Limb (tissue), 2 donors: Measurements from ENCODE around the gene IKZF3.

ENCODE experiments used
- DNase-seq, 2 donors: peaks; one replicate each; pipeline ENCODE4 v3.0.0-alpha.2; 2016; ENCODE audit errors: extremely low spot score in 2 of 2

IKZF3 gene

DNA sequence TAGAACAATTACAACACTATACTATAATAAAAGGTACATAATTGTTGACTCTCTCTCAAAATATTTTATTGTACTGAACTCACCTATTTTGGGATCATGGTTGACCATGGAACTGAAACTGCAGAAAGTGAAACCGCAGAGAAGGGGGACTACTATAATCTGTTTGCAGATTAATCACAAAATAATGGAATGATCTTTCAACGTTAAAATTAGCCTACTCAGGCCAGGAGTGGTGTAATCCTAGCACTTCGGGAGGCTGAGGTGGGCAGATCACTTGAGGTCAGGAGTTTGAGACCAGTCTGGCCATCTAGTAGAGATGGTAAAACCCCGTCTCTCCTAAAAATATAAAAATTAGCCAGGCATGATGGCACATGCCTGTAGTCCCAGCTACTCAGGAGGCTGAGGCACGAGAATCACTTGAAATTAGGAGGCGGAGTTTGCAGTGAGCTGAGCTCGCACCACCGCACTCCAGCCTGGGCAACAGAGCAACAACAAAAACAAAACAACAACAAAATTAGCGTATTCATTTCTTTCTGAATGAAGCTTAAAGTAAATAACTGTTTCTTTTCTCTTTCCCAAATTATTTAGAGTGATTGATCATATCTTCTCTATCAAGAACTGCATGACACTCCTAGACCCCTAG lies 45.6 kb downstream of the IKZF3 start:
- DNase-seq: no peak

DNA sequence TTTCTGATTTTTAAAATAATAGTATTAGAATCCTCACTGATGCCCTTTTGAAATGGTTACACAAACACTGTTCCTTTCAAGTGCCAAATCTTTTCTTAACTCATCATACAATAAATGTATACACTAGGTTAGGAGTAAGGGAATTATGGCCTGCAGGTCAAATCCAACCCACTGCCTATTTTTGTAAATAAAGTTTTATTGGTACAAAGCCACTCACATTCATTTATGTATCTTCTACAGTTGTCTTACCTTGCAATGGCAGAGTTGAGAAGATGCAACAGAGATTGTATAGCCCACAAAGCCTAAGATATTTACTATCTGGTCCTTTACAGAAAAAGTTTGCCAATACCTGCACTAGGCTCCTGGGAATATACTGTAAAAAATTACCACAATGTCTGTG lies 47.8 kb downstream of the IKZF3 start:
- DNase-seq: no peak

DNA sequence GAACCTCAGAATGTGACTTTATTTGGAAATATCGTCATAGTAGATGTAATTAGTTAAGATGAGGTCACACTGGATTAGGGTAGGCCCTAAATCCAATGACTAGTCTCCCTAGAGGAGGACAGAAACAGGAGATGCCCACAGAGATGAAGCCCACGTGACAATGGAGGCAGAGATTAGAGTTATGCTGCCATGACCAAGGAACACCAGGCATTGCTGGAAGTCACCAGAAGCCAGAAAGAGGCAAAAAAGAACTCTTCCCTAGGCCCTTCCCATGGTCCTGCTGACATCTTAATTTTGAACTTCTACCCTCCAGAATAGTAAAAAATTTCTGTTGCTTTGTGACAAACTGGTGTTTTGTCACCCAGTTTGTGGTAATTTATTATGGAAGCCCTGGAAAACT lies 49.6 kb downstream of the IKZF3 start:
- no peak for DNase-seq

DNA sequence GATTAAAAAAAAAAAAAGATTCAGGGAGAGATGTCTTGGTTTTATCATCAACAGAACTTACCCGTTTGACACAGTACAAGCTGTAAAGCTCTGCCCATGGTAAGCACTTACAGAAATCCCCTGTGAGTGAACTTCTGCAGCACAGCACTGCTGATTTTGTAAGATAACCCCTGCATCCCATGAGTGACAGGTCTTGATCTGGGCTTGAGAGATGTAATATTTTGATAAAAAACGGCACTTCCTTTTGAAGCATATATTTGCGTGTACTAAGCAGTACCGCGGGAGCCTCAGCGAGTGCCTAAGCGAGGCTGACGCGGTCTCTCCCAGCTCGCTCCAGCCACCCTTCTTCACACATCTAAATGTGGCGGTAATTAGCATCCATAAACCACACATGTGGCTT lies 50.5 kb downstream of the IKZF3 start:
- DNase-seq: no peak

DNA sequence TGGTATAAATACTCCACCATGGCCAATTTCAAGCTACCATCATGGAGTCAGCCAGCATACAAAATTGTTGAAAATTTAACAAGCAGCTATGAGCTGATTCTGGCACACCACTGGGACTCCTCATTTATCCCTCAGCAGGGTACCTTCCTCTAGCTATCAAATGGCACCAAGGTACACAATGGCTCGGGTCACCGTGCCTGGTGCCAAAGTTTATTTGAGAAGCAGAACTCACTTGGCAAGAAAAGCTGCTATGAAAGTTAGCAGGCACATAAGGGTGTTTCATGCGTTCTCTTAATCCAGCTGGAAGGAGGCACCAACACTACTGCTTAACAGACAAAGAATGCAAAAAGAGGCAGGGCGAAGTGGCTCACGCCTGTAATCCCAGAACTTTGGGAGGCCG lies 51.6 kb downstream of the IKZF3 start:
- no peak for DNase-seq

DNA sequence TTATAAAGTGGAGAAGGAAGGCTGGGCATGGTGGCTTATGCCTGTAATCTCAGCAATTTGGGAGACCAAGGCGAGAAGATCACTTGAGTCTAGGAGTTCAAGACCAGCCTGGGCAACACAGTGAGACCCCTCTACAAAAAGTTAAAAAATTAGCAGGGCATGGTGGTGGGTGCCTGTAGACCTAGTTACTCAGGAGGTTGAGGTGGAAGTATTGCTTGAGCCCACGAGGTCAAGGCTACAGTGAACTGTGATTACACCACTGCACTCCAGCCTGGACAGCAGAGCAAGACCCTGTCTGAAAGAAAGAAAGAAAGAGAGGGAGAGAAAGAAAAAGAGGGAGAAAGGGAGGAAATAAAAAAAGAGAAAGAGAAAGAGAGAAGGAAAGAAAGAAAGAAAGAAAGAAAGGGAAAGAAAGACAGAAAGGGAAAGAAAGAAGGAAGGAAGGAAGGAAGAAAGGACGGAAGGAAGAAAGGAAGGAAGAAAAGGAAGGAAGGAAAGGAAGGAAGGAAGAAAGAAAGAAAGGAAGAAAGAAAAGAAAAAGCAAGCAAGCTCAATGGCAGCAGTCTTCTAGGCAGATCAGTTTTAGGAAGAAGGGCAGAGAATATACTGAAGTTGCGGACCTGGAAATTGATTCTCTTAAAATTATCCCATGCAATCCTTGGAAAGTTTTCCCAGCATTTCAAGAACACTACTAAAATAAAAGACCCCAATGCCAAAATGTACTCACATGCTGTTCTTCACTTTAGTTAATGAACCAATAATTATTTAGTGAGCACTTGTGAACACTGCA lies 53.0 kb downstream of the IKZF3 start:
- no peak for DNase-seq

DNA sequence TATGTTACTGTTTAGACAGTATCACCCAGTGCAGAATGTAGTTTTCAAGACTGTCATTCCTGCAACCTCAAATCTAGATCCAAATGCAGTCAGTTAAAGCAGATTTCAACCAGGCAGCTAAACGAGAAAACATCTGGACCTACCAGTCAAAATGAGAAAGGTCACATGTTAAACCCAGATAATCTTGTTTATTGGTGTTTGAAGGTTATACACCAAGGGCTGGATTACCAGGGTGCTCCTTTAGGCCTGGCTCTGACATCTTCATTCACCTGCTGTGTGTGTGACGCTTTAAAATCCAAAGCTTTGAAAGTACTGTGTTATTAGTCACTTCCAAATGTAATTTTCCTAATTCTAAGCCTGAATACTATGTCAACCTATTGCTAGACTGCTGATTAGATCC lies 54.9 kb downstream of the IKZF3 start:
- no peak for DNase-seq

DNA sequence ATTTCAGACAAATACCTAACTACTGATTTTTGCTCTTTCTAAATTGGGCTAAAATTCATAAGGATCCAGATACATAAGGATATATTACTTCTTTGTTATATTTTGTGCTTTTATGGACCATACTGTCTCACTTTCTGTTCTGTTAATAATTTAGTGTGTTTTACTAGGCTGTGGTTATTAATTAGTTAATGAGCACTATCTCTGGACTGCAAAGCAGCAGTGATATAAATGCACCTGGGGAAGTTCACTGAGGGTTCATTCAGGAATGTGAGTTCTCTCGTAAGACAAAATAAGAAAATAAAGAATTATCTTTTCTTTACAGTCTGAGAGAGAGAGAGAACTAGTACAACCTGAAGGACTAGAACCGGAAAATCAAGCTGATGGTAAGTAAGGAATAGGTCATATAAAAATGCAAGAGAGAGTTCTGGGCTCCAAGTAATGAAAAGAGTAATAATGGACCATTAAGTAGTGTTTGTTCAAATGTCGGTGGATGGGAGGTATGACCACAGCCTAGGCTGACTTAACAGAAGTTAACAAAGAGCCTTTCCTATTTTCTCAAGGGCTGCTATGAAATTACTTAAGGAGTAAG lies 55.6 kb downstream of the IKZF3 start:
- DNase-seq: no peak

DNA sequence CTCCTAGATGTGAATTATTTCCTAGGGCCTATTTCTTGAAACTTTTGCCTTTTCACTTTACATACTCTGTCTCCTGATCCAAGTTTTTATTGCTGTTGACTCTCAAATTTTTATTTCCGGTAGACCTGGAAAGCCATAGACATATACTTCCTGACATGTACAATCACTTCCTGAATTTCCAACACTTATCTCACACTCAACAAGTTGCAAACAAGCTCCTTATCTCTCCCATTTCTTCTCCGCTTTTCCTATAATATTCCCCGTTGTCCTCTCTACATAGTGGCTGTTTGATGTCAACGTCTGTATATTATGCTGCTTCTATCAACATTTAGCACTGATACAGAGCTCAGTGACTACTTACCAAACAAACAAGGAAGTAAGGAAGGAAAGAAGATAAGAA lies 59.3 kb downstream of the IKZF3 start:
- DNase-seq: no peak

DNA sequence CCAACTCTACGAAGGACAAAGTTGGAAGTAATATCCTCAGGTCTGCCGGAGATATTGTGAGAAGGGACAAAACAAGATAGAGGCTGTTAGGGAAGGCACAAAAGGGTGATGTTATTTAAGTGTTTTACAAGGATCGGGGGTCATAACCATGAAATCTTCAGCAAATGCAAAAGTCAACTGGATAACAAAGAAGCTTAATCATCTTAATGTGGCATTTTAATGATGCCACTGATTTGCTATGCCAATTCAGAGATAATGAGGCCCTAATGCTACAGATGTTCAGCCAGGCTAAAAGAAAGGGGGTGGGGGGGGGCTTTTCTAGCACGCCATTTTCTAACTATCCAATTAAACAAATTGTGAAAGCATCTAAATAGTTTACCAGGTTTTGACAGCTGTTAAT lies 63.1 kb downstream of the IKZF3 start:
- no peak for DNase-seq

DNA sequence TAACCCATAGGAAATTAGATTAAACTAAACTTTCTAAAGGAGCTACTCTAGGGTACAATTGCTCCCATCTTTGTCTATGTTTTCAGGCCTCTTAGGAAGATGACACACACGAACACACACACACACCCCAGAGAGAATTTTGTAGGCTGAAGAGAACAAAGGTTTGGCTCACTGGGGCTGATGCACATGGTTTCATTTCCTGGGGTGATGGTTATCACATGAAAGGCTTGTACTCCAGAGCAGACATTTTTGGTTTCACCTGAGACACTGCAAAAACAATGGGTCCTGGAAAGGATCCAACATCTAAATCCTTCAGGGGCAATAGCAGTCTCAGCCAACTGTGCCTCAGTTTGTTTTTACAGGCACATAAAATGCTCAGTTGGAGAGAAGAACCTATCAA lies 63.6 kb downstream of the IKZF3 start:
- no peak for DNase-seq

DNA sequence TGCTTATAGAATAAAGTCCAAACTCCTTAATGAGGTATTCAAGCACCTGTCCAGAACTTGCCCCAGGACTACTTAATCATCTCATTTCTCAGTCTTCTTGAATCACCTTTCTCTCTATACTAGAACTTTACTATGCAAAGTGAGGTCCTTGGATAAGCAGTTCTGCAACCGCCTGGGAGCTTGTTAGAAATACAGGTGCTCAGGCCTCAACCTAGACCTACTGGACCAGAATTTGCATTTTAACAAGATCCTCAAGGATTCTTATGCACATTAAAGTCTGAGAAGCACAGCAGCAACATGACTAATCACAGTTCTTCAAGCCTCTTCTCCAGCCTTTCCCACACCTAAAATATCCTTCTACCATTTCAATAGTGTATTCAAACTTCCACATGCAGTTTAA lies 64.7 kb downstream of the IKZF3 start:
- no peak for DNase-seq

DNA sequence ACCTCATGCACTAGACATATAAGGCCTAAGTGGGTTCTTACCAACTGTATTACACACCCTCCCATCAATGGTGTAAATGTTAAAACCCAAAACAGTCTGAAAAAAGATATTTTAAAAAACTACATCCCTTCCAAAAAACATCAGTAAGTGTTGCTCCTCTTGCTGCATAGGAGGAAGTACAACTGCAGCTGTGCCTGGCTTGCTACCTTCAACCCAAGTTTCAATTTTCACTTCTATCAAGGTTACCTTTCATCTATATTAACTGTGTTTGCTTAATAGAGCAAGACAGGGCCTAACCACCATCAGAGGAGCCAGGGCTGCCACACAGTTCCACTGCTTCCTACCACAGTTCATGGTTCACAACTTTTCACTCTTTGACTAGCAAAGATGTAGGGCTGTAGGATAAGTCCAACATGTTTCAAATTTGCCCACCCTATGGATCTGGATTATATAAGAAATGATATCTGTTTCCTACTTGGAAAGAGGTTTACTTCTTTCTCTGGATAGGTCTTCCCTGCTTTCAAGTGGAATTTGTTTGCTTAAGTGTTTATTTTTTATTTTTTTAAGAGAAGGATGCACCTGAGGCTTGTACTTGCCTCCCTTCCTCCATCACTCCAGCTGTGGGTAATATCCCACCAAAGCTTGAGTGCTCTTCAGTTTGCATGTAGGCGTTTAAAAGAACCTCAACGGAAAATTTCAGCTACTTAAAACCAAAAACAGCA lies 69.7 kb downstream of the IKZF3 start:
- no peak for DNase-seq

DNA sequence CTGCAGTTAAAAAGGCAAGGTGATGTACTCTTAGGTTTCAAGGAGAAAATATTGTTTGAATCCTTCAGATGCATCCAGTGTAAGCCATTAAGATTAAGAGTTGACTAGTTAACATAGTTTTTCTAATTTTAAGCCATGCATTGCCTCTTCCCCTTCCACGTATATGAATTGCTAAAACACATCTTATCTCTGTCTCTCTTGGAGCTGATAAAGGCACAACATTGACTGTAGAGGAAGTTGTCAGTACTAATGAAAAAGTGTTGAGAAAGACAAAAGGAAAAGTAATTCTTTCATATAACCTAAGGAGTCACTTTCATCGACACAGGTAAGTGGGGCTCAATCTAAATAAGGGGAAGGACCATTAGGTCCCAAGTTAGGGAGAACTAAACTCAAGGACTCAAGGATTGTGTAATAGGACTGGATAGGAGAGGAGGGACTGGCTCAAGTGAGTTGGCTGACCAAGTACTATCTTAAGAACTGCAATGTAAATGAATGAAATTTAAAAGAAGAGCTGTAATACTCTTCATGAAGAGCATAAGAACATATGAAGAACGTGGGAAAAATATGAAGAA lies 70.7 kb downstream of the IKZF3 start:
- DNase-seq: no peak

DNA sequence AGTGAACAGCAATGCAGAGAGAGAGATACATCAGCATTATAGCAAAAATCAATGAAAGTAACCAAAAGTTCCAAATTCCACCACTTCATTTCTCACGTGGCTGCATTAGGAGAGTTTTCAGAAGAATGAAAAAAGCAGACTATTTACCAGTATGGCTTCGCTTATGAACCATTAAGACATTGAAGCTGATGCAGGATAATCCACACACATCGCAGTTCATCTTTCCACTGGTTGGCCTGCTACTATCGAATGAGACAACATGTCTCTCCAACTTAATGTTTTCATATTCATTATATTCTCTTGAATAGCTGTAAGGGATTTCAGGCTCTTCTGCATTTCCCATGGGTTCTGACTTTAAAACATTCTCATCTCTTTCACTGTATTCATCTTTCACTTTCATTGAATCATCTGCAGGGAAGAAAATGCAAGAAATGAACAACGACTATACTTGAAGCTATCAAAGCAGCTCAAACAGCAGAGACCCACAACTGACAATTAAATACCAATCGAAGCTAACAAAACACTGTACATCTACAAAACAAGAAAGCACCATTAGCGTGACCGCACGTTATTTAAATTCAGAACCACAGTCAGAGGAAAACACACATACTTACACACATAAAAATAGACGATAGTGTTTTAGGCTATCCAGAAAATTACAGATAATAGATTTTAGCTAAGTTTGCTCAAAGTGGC lies 71.4 kb downstream of the IKZF3 start:
- DNase-seq: no peak

DNA sequence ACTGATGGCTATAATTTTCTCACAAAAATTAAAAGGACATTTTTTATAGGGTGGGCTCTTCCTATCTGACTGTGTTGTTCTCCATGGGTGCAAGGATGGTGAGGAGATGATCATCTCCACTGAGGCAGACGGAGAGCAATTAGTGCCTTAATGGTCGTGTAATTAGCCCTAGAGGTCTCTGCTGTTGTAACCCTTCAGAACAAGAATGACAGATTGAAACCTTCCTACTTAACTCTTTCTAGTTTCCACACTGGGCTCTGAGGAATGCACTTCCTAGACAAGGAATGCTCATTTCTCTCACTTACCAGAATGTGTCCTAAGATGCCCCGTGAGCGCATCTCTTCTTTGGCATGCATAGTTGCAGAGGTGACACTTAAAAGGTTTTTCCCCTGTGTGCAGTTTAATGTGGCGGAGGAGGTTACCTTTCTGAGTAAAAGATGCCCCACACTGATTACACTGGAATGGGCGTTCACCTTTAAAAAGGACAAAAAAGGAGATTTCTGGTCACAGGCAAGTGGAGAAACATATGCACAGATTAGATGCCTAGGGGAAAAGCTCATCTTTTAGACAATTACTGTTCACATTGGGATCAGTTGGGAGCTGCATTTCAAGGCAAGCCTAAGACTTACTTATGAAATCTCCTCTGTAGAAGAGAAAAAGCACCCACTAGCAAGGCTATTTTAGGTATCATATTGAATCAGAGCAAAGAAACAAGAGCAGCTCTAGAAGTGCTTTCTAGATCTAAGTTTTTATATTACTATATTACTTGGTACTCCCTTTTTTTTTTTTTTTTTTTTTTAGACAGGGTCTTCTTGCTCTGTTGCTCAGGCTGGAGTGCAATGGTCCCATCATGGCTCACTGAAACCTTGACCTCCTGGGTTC lies 72.8 kb downstream of the IKZF3 start:
- no peak for DNase-seq

DNA sequence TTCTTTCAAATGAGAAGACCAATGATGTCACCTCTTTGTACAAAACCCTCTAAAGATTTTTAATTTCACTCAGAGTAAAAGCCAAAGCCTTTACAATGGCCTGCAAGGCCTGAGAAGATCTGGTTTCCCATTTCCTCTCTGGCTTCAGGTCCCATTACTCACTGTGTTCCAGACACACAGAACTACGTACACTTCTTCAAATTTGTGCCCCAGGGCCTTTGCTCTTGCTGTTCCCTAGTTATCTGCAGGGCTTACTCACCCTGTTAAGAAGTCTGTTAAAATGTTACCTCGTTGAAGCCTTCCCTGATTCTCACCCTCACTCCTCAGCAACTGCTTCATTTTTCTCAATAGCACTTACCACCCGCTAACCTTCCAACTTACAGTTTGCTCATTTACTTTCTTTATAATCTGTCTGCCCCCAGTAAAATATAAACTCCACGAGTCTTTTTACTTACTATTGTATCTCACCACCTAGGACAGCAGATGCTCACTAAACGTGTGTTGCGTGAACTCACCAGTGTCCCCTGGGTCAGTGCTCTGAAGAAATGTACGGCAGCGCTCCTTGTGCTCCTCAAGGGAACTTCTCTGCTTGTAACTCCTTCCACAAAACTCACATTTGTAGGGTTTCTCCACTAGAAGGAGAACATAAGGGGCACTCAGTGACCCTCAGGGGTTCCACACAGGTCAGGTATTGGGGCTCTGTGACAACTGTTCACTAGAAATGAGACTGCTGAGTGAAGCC lies 76.2 kb downstream of the IKZF3 start:
- no peak for DNase-seq

DNA sequence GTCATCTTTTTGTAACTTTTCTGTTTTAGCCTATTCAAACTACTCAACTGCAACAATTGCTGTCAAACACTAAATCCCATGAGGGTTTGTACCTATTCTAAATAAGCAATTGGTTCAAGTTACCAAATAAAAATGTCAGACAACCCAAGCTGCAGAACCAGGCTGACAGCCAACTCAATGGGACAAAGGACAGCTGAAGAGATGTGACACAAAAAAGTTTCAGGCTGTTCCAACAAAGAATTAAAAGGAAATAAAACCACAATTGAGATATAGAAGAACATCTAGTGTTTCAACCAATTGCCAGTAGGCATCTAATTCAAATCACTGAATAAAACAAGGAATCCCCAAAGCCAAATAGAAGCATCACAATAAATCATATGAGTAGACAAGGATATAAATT lies 77.1 kb downstream of the IKZF3 start:
- no peak for DNase-seq

DNA sequence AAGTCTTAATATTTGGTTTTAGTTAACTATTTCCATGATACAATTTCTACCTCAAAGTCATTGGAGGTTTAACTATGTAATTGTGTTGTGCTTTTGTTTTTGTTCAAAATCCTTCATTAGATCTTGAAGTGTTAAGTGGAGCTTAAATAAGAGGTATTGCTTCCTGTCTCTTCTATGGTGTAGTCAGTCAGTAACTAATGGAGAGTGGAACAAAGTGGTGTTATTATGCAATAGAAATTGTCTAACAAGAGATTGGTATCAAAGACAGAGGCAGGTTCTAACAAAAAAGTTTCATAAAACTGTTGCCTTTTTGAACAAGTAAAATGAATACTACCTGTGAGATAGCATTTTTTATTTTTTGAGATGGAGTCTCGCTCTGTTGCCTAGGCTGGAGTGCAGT lies 81.1 kb downstream of the IKZF3 start:
- DNase-seq: no peak

DNA sequence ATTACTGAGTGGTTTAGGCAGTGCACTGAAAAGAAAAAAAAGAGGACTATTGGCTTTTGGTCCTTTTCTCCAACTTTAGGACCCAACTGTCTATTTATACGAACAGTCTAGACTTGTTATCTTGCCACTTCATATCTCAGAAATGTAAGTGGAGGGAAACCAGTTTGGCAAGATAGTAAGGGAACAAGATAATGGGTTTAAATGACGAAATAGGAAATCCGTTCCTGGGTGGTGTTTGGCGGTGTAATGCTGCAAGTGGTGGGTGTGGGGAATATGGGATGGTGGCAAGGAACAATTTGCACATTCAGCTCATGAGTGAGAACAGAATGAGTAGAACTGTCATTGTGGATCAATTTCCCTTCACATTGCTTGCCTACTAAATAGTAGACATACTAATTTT lies 81.6 kb downstream of the IKZF3 start:
- DNase-seq: no peak
